A549 (cell line): Measurements from ENCODE around the gene PLGRKT. TPM values are rescaled to one million over a fixed set of nuclear protein-coding genes. Genes with fewer than 3 reads are reported as not detected.

ENCODE experiments used
- ATAC-seq, 2 experiments: fragments of 200-7000 bp in 1 of 2; fragments of >200 bp in 1 of 2; cut with Nextera tagmentation in 1 of 2; cut with Tn5 transposase in 1 of 2; 3 replicates each; pipeline versions ENCODE4 v1.8.0 to v1.9.1; 2018 to 2020; ENCODE audit warnings: mild to moderate bottlenecking in 1 of 2, moderate library complexity in 1 of 2
- CTCF ChIA-PET: fragments of 300-600 bp; sonication (Branson Sonifier 250); formaldehyde crosslinking; extraction: SDS; loops from one replicate; lab custom pipeline; 2021; ENCODE audit warnings: antibody characterized with exemption, inconsistent platforms; lab: Yijun Ruan, JAX
- POLR2A ChIA-PET: fragments of 350-600 bp; formaldehyde crosslinking; extraction: SDS; loops from one replicate; lab custom pipeline; 2021; ENCODE audit warnings: antibody characterized with exemption, inconsistent platforms; lab: Yijun Ruan, JAX
- DNase-seq, 2 experiments: peaks; one replicate each; pipeline versions ENCODE4 v3.0.0 to v3.0.0-alpha.2; 2011 to 2016; ENCODE audit warnings: low read depth in 1 of 2, low spot score in 1 of 2
- FAIRE-seq: peaks from 2 replicates; lab custom pipeline; 2011; peaks lifted over from hg19 to GRCh38; lab: Jason Lieb, UNC
- H3K27ac ChIP-seq, 2 experiments: fragments of >200 bp; sonication (Bioruptor Twin); formaldehyde crosslinking; 3 replicates each; pipeline ENCODE4 v1.5.1; 2016 to 2017
- H3K4me1 ChIP-seq: fragments of >200 bp; sonication (Bioruptor Twin); formaldehyde crosslinking; 3 replicates; pipeline ENCODE4 v1.6.1; 2016
- H3K4me2 ChIP-seq: fragments of >200 bp; sonication (Bioruptor Twin); formaldehyde crosslinking; 3 replicates; pipeline ENCODE4 v1.6.1; 2016
- H3K4me3 ChIP-seq: fragments of >200 bp; sonication (Bioruptor Twin); formaldehyde crosslinking; 3 replicates; pipeline ENCODE4 v1.5.1; 2016
- H3K9me3 ChIP-seq: fragments of >200 bp; sonication (Bioruptor Twin); formaldehyde crosslinking; 3 replicates; pipeline ENCODE4 v1.6.1; 2016
- ATOH8 ChIP-seq: fragments of 250-450 bp; sonication (Bioruptor Pico); IDR thresholded peaks from 2 replicates; pipeline ENCODE4 v1.5.0; 2020; ENCODE audit warnings: low read depth, mild to moderate bottlenecking, moderate library complexity
- BCL3 ChIP-seq: fragments of >200 bp; sonication (Bioruptor Twin); formaldehyde crosslinking; IDR thresholded peaks from 3 replicates; pipeline ENCODE4 v1.6.1; 2016
- CBX8 ChIP-seq: fragments of 200-600 bp; sonication (generic); IDR thresholded peaks from 2 replicates; pipeline ENCODE4 v1.6.1; 2016
- CHD2 ChIP-seq: fragments of 150-350 bp; IDR thresholded peaks from 2 replicates; pipeline ENCODE4 v1.6.1; 2014; ENCODE audit warnings: low read length; ENCODE audit not compliant: partially characterized antibody
- CHD4 ChIP-seq: fragments of 200-600 bp; sonication (generic); IDR thresholded peaks from 2 replicates; pipeline ENCODE4 v1.6.1; 2016; ENCODE audit warnings: antibody characterized with exemption, mild to moderate bottlenecking, borderline replicate concordance
- CTCF ChIP-seq: fragments of >200 bp; sonication (Bioruptor Twin); formaldehyde crosslinking; IDR thresholded peaks from 3 replicates; pipeline ENCODE4 v1.5.1; 2016
- EHF ChIP-seq: fragments of 250-450 bp; sonication (Bioruptor Pico); IDR thresholded peaks from 2 replicates; pipeline ENCODE4 v1.5.0; 2020; ENCODE audit warnings: mild to moderate bottlenecking
- EHMT2 ChIP-seq: fragments of 200-600 bp; sonication (generic); IDR thresholded peaks from 2 replicates; pipeline ENCODE4 v1.6.1; 2016; ENCODE audit warnings: antibody characterized with exemption, low read depth, mild to moderate bottlenecking, moderate library complexity
- EP300 ChIP-seq, 2 experiments: fragments of >200 bp; sonication (Bioruptor Twin); formaldehyde crosslinking; IDR thresholded peaks; 2 replicates in 1 of 2; 3 replicates in 1 of 2; pipeline ENCODE4 v1.6.1; 2016 to 2017
- FOSL2 ChIP-seq, 2 experiments: fragments of 450-650 bp in 1 of 2; fragments of >200 bp in 1 of 2; sonication (Bioruptor Twin) in 1 of 2; formaldehyde crosslinking; IDR thresholded peaks; 2 replicates each; pipeline versions ENCODE4 v1.5.0 to v1.6.1; 2016 to 2020; ENCODE audit warnings: mild to moderate bottlenecking in 1 of 2, moderate library complexity in 1 of 2
- GATA3 ChIP-seq: IDR thresholded peaks from 2 replicates; pipeline ENCODE4 v1.6.1; 2012; ENCODE audit warnings: borderline replicate concordance
- HEYL ChIP-seq: fragments of 250-450 bp; sonication (Bioruptor Pico); IDR thresholded peaks from 2 replicates; pipeline ENCODE4 v1.8.0; 2021; ENCODE audit warnings: mild to moderate bottlenecking, moderate library complexity
- HOXB13 ChIP-seq: fragments of 250-450 bp; sonication (Bioruptor Pico); IDR thresholded peaks from 2 replicates; pipeline ENCODE4 v1.5.0; 2020; ENCODE audit warnings: low read depth, mild to moderate bottlenecking, moderate library complexity
- JUNB ChIP-seq: fragments of >200 bp; sonication (Bioruptor Twin); formaldehyde crosslinking; IDR thresholded peaks from 2 replicates; pipeline ENCODE4 v1.6.1; 2016
- KDM5A ChIP-seq: fragments of 200-600 bp; sonication (generic); IDR thresholded peaks from 2 replicates; pipeline ENCODE4 v1.6.1; 2016; ENCODE audit warnings: antibody characterized with exemption, mild to moderate bottlenecking
- MAX ChIP-seq: IDR thresholded peaks from 2 replicates; pipeline ENCODE4 v1.6.1; 2012
- MYC ChIP-seq: IDR thresholded peaks from 2 replicates; pipeline ENCODE4 v1.6.1; 2012; ENCODE audit warnings: mild to moderate bottlenecking, inconsistent platforms, low read length, improper control_type of control experiment, borderline replicate concordance
- PHF8 ChIP-seq: fragments of 200-600 bp; sonication (generic); IDR thresholded peaks from 2 replicates; pipeline ENCODE4 v1.6.1; 2016; ENCODE audit warnings: low read depth, mild to moderate bottlenecking, antibody characterized with exemption, moderate library complexity, borderline replicate concordance
- POLR2AphosphoS2 ChIP-seq: conservative IDR thresholded peaks from 2 replicates; pipeline ENCODE4 v1.6.1; 2012; ENCODE audit warnings: low read length, improper control_type of control experiment, inconsistent platforms
- RCOR1 ChIP-seq: fragments of 150-350 bp; IDR thresholded peaks from 2 replicates; pipeline ENCODE4 v1.6.1; 2014; ENCODE audit warnings: antibody characterized with exemption, low read length, low read depth
- REST ChIP-seq: fragments of 200-600 bp; sonication (generic); IDR thresholded peaks from 2 replicates; pipeline ENCODE4 v1.6.1; 2016; ENCODE audit warnings: antibody characterized with exemption, mild to moderate bottlenecking, moderate library complexity
- ZFP36 ChIP-seq: fragments of 450-650 bp; IDR thresholded peaks from 2 replicates; pipeline ENCODE4 v1.6.1; 2014; ENCODE audit warnings: borderline replicate concordance; ENCODE audit not compliant: partially characterized antibody
- WGBS: methylation state at CpG from one replicate; pipeline ENCODE4 v1.1.6; 2017; ENCODE audit errors: missing lambda C conversion rate; 5-methylcytosine and 5-hydroxymethylcytosine counted together
- polyA plus RNA-seq, 4 experiments: library from polyadenylated mRNA; depleted of rRNA in 3 of 4; stranded (reverse); fragments of >200 nt; fragmentation: RNase III in 1 of 4; extraction: RNeasy Plus Mini Kit Qiagen cat#74134 plus additional on column Dnase treatment in 1 of 4; gene quantifications; 2 replicates in 3 of 4; 3 replicates in 1 of 4; pipeline ENCODE4 v1.2.3, GENCODE V29; 2011 to 2017

The PLGRKT gene
- polyA plus RNA-seq, 2 of the 4 experiments (the other 2 are of a cell fraction): 24.3 to 37.7 TPM

- TF ChIP-seq BCL3: no peak
- no peak for TF ChIP-seq FOSL2 (IDR thresholded peaks at IDR 0.05)
- TF ChIP-seq FOSL2 (CRISPR knock-in tag; IDR thresholded peaks at IDR 0.05): no peak
- TF ChIP-seq CHD4: no peak
- TF ChIP-seq EHMT2: no peak
- TF ChIP-seq CHD2: no peak
- TF ChIP-seq EHF (CRISPR knock-in tag): no peak
- TF ChIP-seq MAX: no peak
- TF ChIP-seq ZFP36: no peak
- no peak for TF ChIP-seq GATA3
These were observed 9.6 kb upstream of the PLGRKT start (continued) for GRCh38 chr9:5447337-5447736.

GRCh38 chr9:5446451-5447236 lies 8.9 kb upstream of the PLGRKT start:
- no peak overlapping the region for H3K4me2 ChIP-seq
- ATAC-seq: no peak
- TF ChIP-seq HEYL (CRISPR knock-in tag) (no peak), ATOH8 (CRISPR knock-in tag) (no peak), CBX8 (no peak), BCL3 (no peak), PHF8 (no peak), REST (no peak), CHD4 (no peak), EP300 (IDR thresholded peaks at IDR 0.05) (no peak), KDM5A (no peak), POLR2AphosphoS2 (no peak), CTCF (no peak), JUNB (no peak), MYC (no peak), RCOR1 (no peak), HOXB13 (CRISPR knock-in tag) (no peak)
- TF ChIP-seq, all 56 proteins: peak for 0
- H3K4me3 ChIP-seq: no peak overlapping the region
- ChIA-PET POLR2A (interaction anchor here (0.6 kb wide), 1 partner anchor 83 kb away, joined by 3 read pairs; no protein-coding TSS in a partner anchor), CTCF (interaction anchor here (0.5 to 5.5 kb wide), 4 partner anchors 140 to 1016 kb away, joined by 3 to 96 read pairs (median 8); partner anchors contain the start of gene INSL6)
- H3K27ac ChIP-seq: no peak overlapping the region
- H3K9me3 ChIP-seq: no peaks in the 10 kb centered on the region
- H3K4me1 ChIP-seq: peaks cover 27% of the 10 kb centered on the region
- no peak for FAIRE-seq
- DNase-seq: no peak
- WGBS: 70% methylated on average over 3 of the region's 3 CpGs
